ENCODE results near the gene DPY30.
"Not testable (repeated sequence)": the region's sequence is repeated elsewhere in the genome, so short reads cannot be mapped to it uniquely, and the experiment has no call there.

Gene DPY30

DNA sequence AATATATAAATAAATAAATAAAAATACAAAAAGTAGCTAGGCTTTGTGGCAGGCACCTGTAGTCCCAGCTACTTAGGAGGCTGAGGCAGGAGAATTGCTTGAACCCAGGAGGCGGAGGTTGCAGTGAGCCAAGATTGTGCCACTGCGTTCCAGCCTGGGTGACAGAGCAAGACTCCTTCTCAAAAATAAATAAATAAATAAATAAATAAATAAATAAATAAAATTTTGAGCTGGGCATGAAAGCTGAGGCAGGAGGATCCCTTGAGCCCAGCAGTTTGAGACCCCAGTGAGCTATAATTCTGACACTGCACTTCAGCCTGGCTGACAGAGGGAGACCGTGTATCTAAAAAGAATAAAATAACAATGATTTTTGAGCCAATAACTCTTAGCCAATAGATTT is 15.0 kb upstream of the DPY30 start:
- not testable (repeated sequence) for H3K36me3 ChIP-seq (ENCODE audit: control insufficient read depth, insufficient read depth, low read length)

DNA sequence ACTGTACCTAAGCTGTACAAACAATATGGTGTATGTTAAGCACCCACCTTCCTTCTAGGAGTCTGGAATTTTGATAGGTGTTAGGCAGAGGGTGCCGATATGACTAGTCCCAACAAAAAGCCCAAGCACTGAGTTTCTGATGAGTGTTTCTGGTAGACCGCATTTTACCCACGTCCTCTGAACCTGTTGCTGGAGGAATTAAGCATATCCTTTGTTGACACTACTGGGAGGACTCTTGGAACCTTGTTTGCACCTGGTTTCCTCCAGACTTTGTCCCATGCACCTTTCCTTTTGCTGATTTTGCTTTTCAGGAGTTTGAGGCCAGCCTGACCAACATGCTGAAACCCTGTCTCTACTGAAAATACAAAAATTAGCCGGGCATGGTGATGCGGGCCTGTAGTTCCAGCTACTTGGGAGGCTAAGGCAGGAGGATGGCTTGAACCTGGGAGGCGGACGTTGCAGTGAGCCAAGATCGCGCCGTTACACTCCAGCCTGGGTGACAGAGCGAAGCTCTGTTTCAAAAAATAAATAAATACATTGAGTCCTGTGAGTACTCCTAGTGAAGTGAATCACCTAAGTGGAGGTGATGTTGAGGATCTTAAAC is 12.3 kb upstream of the DPY30 start:
- no peaks in the 10 kb centered on the region for H3K36me3 ChIP-seq (ENCODE audit: control insufficient read depth, insufficient read depth, low read length)
- no peaks in the 10 kb centered on the region for H3K27me3 ChIP-seq (ENCODE audit: control insufficient read depth, insufficient read depth, low read length)
- no peak overlapping the region for H3K27ac ChIP-seq (ENCODE audit: low read depth, low read length)
- no peak overlapping the region for H3K9ac ChIP-seq (ENCODE audit: low read depth, low read length)
- no peak overlapping the region for H3K4me3 ChIP-seq (ENCODE audit: low read depth, low read length)
- H3K9me3 ChIP-seq (ENCODE audit: control insufficient read depth, insufficient read depth, low read length) = no peaks in the 10 kb centered on the region
- no peaks in the 10 kb centered on the region for H3K4me1 ChIP-seq (ENCODE audit: control insufficient read depth, insufficient read depth, low read length)

More for the DNA sequence above, 15.0 kb upstream of the DPY30 start:
- not testable (repeated sequence) for H3K9ac ChIP-seq (ENCODE audit: low read depth, low read length); H3K27me3 ChIP-seq (ENCODE audit: control insufficient read depth, insufficient read depth, low read length); H3K9me3 ChIP-seq (ENCODE audit: control insufficient read depth, insufficient read depth, low read length); H3K27ac ChIP-seq (ENCODE audit: low read depth, low read length); H3K4me1 ChIP-seq (ENCODE audit: control insufficient read depth, insufficient read depth, low read length); H3K4me3 ChIP-seq (ENCODE audit: low read depth, low read length)

DNA sequence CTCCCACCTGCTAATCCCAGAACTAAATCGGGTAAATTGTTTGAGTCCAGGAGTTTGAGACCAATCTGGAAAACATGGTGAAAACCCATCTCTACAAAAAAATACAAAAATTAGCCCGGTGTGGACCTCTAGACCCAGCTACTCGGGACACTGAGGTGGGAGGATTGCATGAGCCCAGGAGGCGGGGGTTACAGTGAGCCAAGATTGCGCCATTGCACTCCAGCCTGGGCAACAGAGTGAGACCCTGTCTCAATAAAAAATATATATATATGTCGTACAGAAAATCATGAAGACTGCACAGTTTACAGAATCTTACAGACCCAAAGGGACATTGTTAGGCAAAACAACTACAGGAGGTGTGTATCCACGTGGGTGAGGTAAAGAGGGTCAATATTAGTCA is 4.0 kb upstream of the DPY30 start:
- Histone ChIP-seq H3K9ac (ENCODE audit: low read depth, low read length) (no peak overlapping the region), H3K9me3 (ENCODE audit: control insufficient read depth, insufficient read depth, low read length) (no peaks in the 10 kb centered on the region), H3K27ac (ENCODE audit: low read depth, low read length) (no peak overlapping the region), H3K27me3 (ENCODE audit: control insufficient read depth, insufficient read depth, low read length) (no peaks in the 10 kb centered on the region), H3K4me1 (ENCODE audit: control insufficient read depth, insufficient read depth, low read length) (no peaks in the 10 kb centered on the region), H3K36me3 (ENCODE audit: control insufficient read depth, insufficient read depth, low read length) (no peaks in the 10 kb centered on the region), H3K4me3 (ENCODE audit: low read depth, low read length) (no peak overlapping the region)

DNA sequence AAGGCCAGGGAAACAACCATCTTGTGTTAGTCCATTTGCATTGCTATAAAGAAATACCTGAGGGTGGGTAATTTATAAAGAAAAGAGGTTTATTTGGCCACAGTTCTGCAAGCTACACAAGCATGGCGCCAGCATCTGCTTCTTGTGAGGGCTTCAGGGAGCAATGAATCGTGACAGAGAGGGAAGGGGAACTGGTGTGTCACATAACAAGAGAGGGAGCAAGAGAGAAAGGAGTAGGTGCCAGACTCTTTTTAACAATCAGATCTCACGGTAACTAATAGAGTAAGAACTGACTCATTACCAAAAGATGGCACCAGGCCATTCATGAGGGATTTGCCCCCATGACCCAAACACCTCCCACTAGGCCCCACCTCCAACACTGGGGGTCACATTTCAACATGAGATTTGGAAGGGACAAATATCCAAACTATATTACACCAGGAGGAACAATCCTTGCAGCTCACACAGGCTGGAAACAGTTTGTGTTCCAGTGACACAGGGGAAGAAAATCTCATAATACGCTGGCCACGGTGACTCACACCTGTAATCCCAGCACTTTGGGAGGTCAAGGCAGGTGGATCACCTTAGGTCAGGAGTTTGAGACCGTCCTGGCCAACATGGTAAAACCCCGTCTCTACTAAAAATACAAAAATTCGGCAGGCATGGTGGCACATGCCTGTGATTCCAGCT is 5.3 kb downstream of the DPY30 start:
- H3K4me3 ChIP-seq (ENCODE audit: low read depth, low read length); H3K27ac ChIP-seq (ENCODE audit: low read depth, low read length); H3K9ac ChIP-seq (ENCODE audit: low read depth, low read length); H3K4me1 ChIP-seq (ENCODE audit: control insufficient read depth, insufficient read depth, low read length); H3K9me3 ChIP-seq (ENCODE audit: control insufficient read depth, insufficient read depth, low read length); H3K27me3 ChIP-seq (ENCODE audit: control insufficient read depth, insufficient read depth, low read length): not testable (repeated sequence)
- H3K36me3 ChIP-seq (ENCODE audit: control insufficient read depth, insufficient read depth, low read length) = peaks cover 47% of the 10 kb centered on the region

DNA sequence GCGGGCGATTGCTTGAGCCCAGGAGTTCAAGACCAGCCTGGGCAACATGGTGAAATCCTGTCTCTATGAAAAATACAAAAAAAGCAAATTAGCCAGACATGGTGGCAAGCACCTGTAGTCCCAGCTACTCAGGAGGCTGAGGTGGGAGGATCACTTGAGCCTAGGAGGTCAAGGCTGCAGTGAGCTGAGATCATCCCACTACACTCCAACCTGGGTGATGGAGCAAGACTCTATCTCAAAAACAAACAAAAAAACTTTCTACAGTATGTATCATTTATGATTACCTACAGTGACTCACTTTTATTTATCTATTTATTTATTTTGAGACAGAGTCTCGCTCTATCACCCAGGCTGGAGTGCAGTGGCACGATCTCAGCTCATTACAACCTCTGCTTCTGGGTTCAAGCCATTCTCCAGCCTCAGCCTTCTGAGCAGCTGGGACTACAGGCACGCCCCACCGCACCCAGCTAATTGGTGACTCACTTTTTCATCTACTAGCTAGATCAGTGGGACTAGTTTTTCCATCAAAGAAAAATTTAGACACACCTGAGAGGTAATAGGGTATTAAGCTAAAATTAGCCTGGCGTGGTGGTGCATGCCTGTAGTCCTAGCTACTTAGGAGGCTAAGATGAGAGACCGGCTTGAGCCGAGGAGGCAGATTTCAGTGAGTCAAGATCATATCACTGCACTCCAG is 20.7 kb downstream of the DPY30 start:
- peaks cover 47% of the 10 kb centered on the region for H3K36me3 ChIP-seq (ENCODE audit: control insufficient read depth, insufficient read depth, low read length)
- H3K27me3 ChIP-seq (ENCODE audit: control insufficient read depth, insufficient read depth, low read length); H3K9me3 ChIP-seq (ENCODE audit: control insufficient read depth, insufficient read depth, low read length); H3K4me3 ChIP-seq (ENCODE audit: low read depth, low read length); H3K9ac ChIP-seq (ENCODE audit: low read depth, low read length); H3K4me1 ChIP-seq (ENCODE audit: control insufficient read depth, insufficient read depth, low read length); H3K27ac ChIP-seq (ENCODE audit: low read depth, low read length): not testable (repeated sequence)

DNA sequence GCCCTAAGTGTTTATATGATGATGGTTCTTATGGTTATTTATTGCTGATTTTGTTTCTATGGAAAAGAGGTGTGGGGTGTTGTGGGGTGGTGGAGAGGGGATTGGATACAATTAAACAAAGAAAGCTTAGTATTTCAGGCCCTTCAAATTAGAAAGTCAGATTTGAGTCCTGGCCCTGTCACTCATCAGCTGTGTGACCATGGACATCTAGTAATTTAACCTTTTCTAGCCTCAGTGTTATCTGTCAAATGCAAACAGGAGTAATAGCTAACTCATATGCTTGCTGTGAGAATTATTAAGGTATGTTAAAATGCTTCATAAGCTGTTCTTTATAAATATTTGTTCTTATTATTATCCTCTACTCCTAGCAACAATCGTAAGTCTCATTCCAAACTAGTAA is 26.7 kb downstream of the DPY30 start:
- Histone ChIP-seq H3K27me3 (ENCODE audit: control insufficient read depth, insufficient read depth, low read length) (no peaks in the 10 kb centered on the region), H3K36me3 (ENCODE audit: control insufficient read depth, insufficient read depth, low read length) (peaks cover 5% of the 10 kb centered on the region), H3K4me3 (ENCODE audit: low read depth, low read length) (no peak overlapping the region), H3K9ac (ENCODE audit: low read depth, low read length) (no peak overlapping the region), H3K27ac (ENCODE audit: low read depth, low read length) (no peak overlapping the region), H3K4me1 (ENCODE audit: control insufficient read depth, insufficient read depth, low read length) (peaks cover 17% of the 10 kb centered on the region), H3K9me3 (ENCODE audit: control insufficient read depth, insufficient read depth, low read length) (no peaks in the 10 kb centered on the region)

DNA sequence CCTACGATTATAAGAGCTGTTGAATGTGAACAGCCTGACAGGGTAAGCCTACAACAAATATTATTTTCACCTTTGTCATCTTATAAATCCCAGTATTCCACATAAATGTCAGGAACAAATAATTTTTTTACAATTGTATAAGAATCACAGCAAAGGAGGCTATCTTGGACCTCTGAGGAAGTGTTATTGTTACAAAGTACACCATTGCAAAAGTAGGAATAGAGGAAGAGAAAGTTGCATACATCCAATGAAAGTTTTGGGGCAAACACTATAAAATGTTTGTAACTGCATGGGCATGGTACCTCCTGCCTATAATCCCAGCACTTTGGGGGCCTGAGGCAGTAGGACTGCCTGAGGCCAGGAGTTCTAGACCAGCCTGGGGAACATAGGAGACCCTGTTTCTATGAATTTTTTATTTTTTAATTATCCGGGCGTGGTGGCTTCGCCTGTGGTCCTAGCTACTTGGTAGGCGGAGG is 28.1 kb downstream of the DPY30 start:
- peaks cover 26% of the 10 kb centered on the region for H3K4me1 ChIP-seq (ENCODE audit: control insufficient read depth, insufficient read depth, low read length)
- H3K9me3 ChIP-seq (ENCODE audit: control insufficient read depth, insufficient read depth, low read length) = no peaks in the 10 kb centered on the region
- H3K4me3 ChIP-seq (ENCODE audit: low read depth, low read length) = peak overlapping the region; percentile 73
- H3K36me3 ChIP-seq (ENCODE audit: control insufficient read depth, insufficient read depth, low read length) = no peaks in the 10 kb centered on the region; the same call in 1 of the 2 replicates
- H3K27ac ChIP-seq (ENCODE audit: low read depth, low read length) = peak overlapping the region; percentile 99
- H3K9ac ChIP-seq (ENCODE audit: low read depth, low read length) = peak overlapping the region; percentile 66
- no peaks in the 10 kb centered on the region for H3K27me3 ChIP-seq (ENCODE audit: control insufficient read depth, insufficient read depth, low read length)

DNA sequence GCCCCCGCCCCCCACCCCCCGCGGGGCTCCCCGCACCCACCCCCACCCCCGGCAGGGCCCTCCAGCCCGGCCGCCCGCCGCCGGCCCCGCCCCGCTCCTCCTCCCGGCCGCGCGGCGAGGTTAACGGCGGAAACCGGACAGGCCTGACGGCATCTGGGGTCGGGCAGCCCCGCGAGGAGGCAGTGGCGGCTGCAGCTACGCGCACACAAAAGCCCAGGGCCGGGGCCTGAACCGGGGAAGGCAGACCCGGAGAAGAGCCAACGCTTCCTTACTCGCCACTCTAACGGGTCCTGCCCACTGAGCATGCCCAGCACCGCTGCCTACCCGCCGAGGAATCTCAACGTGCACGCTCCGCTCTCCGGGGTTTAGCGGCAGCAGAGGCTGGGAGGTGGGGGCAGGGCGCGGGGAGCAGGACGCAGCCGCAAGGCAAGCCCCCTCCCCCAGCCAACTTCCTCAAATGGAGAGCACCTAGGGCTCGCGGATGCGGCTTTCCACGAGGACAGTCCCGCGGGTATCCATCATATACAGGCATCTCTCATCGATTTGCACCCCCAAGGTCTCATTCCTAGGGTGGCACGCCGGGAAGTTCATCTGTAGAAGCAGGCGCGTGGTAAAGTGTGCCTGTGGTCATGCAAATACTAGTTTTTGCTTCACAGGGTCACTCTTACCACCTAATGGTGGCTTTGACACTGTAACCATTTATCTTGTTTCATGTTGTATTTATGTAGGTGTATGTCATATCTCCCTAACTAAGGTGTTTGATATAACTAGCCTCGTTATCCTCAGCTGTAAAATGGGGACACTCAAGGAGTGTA is 28.7 kb downstream of the DPY30 start, which contains the start of gene MEMO1:
Gene MEMO1 (minus strand): TSS at position 339 of the 815 bp plus-strand sequence. CDS start 761 bp downstream, outside the sequence.
- Histone ChIP-seq H3K9me3 (ENCODE audit: control insufficient read depth, insufficient read depth, low read length) (no peaks in the 10 kb centered on the region), H3K9ac (ENCODE audit: low read depth, low read length) (peak within 1 kb of the TSS; percentile 74), H3K27me3 (ENCODE audit: control insufficient read depth, insufficient read depth, low read length) (no peaks in the 10 kb centered on the region), H3K4me1 (ENCODE audit: control insufficient read depth, insufficient read depth, low read length) (peaks cover 26% of the 10 kb centered on the region), H3K4me3 (ENCODE audit: low read depth, low read length) (peak within 1 kb of the TSS; percentile 94), H3K27ac (ENCODE audit: low read depth, low read length) (peak within 1 kb of the TSS; percentile 99), H3K36me3 (ENCODE audit: control insufficient read depth, insufficient read depth, low read length) (no peaks in the 10 kb centered on the region; the same call in 1 of the 2 replicates)

DNA sequence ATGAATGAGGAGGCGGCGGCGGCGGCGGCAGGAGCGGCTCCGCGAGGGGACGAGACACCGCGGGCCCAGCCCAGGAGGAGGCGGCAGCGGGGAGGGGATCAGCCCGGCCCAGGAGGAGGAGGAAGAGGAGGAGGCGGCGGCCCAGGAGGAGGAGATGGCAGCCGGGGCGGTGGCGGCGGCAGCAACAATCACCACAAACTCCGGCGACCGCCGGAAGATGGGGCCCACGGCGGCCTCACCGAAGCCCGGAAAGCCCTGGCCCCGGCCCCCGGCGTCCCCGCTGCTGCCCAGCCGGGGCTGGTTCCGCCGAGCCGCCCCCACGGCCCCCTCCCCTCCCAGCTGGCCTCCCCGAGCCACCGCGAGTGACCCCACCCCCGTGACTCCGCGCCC is 29.3 kb downstream of the DPY30 start:
- H3K36me3 ChIP-seq (ENCODE audit: control insufficient read depth, insufficient read depth, low read length); H3K27me3 ChIP-seq (ENCODE audit: control insufficient read depth, insufficient read depth, low read length); H3K9me3 ChIP-seq (ENCODE audit: control insufficient read depth, insufficient read depth, low read length); H3K9ac ChIP-seq (ENCODE audit: low read depth, low read length): not testable (repeated sequence)
- Histone ChIP-seq H3K4me3 (ENCODE audit: low read depth, low read length) (peak overlapping the region; percentile 94; the same call in 1 of the 2 replicates), H3K27ac (ENCODE audit: low read depth, low read length) (peak overlapping the region; percentile 67), H3K4me1 (ENCODE audit: control insufficient read depth, insufficient read depth, low read length) (peaks cover 26% of the 10 kb centered on the region)

DNA sequence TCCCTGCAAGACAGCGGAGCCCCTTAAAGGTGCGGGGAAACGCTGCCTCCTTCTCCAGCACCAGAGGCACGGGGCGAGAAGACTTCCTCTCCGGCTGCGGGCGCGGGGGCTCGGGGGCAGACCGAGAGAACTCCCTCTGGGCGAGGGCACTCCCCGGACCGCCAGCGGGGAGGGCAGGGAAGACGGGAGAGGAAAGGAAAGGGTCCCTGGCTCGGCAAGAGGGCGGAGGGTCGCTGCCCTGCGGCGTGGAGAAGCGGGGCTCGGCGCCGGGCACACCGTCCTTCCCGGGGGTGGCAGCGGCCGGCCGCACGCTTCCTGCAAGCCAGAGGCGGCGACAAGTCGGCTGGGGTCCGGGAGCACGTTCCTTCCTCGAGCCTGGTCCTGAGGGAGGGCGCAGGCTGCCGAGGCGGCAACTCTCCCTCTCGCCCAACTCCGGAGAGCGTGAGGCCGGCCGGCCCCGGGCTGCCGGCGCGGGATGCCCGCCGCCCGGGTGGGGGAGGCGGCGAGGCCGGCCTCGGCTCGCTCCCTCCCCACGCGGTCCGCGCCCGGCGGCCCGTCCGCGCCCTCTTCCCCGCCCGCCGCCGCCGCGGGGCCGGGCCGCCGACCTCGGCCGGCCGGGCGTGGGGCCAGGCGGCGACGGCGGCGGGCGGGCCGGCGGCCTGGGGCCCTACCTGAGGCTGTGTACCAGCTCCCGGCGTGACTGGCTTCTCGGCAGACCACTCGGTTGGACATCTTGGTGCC is 29.9 kb downstream of the DPY30 start:
- peak overlapping the region; percentile 94 for H3K4me3 ChIP-seq (ENCODE audit: low read depth, low read length)

More for the DNA sequence above, 29.9 kb downstream of the DPY30 start:
- Histone ChIP-seq H3K4me1 (ENCODE audit: control insufficient read depth, insufficient read depth, low read length) (peaks cover 26% of the 10 kb centered on the region), H3K27ac (ENCODE audit: low read depth, low read length) (peak overlapping the region; percentile 73), H3K36me3 (ENCODE audit: control insufficient read depth, insufficient read depth, low read length) (no peaks in the 10 kb centered on the region), H3K9ac (ENCODE audit: low read depth, low read length) (peak overlapping the region; percentile 74), H3K9me3 (ENCODE audit: control insufficient read depth, insufficient read depth, low read length) (no peaks in the 10 kb centered on the region), H3K27me3 (ENCODE audit: control insufficient read depth, insufficient read depth, low read length) (no peaks in the 10 kb centered on the region)

Measured in HUES48 (cell line).